ENCODE results near the gene HOXB7. TPM values are rescaled to one million over a fixed set of nuclear protein-coding genes. Genes with fewer than 3 reads are reported as not detected.

Gene HOXB7
- total RNA-seq, 1 donor from 2014 or later: 15.0 TPM

- intact Hi-C loops (cut with DNase I): loop anchor here (1.0 kb wide), 1 partner anchor 34 kb away; no protein-coding TSS in a partner anchor
- Histone ChIP-seq H3K36me3 (no peaks in the 10 kb centered on the region), H3K27me3 (no peaks in the 10 kb centered on the region), H3K27ac (peak within 1 kb of the TSS; percentile 93 to 97), H3K4me1 (peaks cover 4 to 46% of the 10 kb centered on the region in 2 donors), H3K9me3 (no peaks in the 10 kb centered on the region), H3K4me3 (peak within 1 kb of the TSS; percentile 75 to 77)
- DNase-seq (ENCODE audit: low spot score in 2 of 2): peak; percentile 60 to 93
- TF ChIP-seq, protein P1, sequence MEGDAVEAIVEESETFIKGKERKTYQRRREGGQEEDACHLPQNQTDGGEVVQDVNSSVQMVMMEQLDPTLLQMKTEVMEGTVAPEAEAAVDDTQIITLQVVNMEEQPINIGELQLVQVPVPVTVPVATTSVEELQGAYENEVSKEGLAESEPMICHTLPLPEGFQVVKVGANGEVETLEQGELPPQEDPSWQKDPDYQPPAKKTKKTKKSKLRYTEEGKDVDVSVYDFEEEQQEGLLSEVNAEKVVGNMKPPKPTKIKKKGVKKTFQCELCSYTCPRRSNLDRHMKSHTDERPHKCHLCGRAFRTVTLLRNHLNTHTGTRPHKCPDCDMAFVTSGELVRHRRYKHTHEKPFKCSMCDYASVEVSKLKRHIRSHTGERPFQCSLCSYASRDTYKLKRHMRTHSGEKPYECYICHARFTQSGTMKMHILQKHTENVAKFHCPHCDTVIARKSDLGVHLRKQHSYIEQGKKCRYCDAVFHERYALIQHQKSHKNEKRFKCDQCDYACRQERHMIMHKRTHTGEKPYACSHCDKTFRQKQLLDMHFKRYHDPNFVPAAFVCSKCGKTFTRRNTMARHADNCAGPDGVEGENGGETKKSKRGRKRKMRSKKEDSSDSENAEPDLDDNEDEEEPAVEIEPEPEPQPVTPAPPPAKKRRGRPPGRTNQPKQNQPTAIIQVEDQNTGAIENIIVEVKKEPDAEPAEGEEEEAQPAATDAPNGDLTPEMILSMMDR (IDR thresholded peaks at IDR 0.05): no peak
Observed at GRCh38 chr17:48577946-48578615, 32.7 kb downstream of the HOXB7 start, which contains the start of gene HOXB4. Gene HOXB4 (minus strand): TSS chr17:48578350. CDS start chr17:48578319, 31 bp downstream.

DNA sequence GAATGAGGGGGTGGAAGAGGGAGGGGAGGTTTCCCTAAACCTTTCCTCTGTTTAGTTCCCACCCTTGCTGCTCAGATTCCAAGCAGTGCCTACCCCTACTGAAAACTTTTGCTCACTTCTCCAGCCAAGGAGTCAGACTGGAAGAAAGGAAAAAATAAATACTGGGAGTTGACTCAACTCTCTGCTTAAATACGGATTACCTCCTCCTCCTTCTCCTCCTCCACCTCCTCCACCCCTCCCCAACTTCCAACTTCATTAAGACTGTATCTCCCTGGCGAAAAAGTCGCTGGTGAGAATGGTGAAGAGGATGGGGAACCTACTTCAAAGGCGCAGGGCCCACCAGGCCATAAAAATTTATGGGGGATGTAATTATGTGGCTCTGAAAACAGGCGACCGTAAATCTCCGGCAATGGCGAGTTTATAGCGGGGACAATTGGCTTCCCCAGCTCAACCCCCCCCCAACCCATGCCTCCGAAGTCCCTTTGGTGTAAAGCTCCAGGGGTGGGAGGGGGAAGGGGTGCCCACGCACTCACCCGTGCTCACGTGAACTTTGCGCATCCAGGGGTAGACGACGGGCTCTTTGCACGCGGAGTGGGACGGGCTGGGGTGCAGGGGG, 33.4 kb downstream of the HOXB7 start:
- intact Hi-C loops (cut with DNase I): loop anchor here (1.0 kb wide), 1 partner anchor 33 kb away; no protein-coding TSS in a partner anchor
- no peaks in the 10 kb centered on the region for H3K9me3 ChIP-seq
- TF ChIP-seq, protein P1 (IDR thresholded peaks at IDR 0.05): no peak
- H3K27me3 ChIP-seq: no peaks in the 10 kb centered on the region
- H3K4me1 ChIP-seq: peaks cover 4 to 47% of the 10 kb centered on the region in 2 donors
- no peak for DNase-seq (ENCODE audit: low spot score in 2 of 2)
- peak overlapping the region; percentile 93 to 97 for H3K27ac ChIP-seq
- no peaks in the 10 kb centered on the region for H3K36me3 ChIP-seq
- H3K4me3 ChIP-seq: peak overlapping the region; percentile 75 to 77

GRCh38 chr17:48576479-48577309, 34.1 kb downstream of the HOXB7 start:
- H3K4me1 ChIP-seq: peaks cover 4 to 55% of the 10 kb centered on the region in 2 donors
- H3K27me3 ChIP-seq: no peaks in the 10 kb centered on the region
- intact Hi-C loops (cut with DNase I): loop anchor here (1.0 kb wide), 1 partner anchor 32 kb away; no protein-coding TSS in a partner anchor
- H3K27ac ChIP-seq: peak overlapping the region; percentile 93 to 97
- DNase-seq (ENCODE audit: low spot score in 2 of 2): peak in 1 of 2 donors; percentile 84
- H3K36me3 ChIP-seq: no peaks in the 10 kb centered on the region
- TF ChIP-seq, protein P1 (IDR thresholded peaks at IDR 0.05): no peak
- H3K9me3 ChIP-seq: no peaks in the 10 kb centered on the region
- peak overlapping the region; percentile 75 to 77 for H3K4me3 ChIP-seq

DNA sequence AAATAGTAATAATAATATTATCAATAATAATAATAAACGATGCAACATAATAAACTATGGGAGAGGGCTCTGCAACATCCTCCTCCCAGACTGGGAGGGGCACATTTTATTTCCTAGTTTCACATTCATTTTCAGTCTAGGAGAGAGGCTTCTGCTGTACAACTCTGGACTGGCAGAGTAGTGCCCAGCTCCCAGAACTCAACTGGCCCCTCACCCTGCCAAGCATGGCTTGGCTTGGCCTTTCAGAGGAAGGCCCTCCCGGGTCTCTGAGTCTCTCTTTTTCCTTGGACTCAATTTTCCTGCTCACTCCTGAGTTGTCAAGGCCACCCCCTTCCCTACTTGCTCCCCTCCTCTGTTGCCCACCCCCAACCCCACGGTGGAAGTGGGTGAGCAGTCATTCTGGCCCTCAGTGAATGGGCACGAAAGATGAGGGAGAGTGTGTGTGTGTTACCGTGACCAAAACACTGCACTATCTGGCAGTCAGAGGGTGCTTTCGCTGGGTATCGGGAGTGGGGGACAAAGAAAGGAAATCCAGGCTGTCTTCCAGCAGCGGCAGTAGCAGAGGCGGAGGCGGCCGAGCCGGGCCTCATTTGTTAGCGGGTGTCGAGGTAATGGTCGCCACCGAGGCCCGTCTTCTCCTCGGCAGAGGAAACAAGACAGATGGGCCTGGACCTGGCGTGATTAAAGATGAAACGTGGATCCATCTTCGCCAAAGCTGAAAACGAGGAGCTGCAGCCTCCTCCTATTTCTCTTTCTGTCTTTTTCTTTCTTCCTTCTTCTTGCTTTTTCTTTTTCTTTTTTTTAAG, 34.9 kb downstream of the HOXB7 start:
- Histone ChIP-seq H3K27ac (peak overlapping the region; percentile 93 to 97), H3K4me1 (peaks cover 4 to 59% of the 10 kb centered on the region in 2 donors), H3K9me3 (no peaks in the 10 kb centered on the region), H3K4me3 (peak overlapping the region; percentile 75 to 77), H3K36me3 (no peaks in the 10 kb centered on the region), H3K27me3 (no peaks in the 10 kb centered on the region)
- no peak for DNase-seq (ENCODE audit: low spot score in 2 of 2)
- intact Hi-C loops (cut with DNase I): no loop called here
- TF ChIP-seq, protein P1 (IDR thresholded peaks at IDR 0.05): no peak

All from ascending aorta (tissue), 2 donors.